Endothelial cell of umbilical vein (primary cell): ENCODE results near the gene PPIL1.

Experiments used
- CTCF ChIP-seq, 2 donors: IDR thresholded peaks; 1 replicate in 1 of 2; 2 replicates in 1 of 2; pipeline ENCODE4 v1.5.1; 2011; ENCODE audit warnings: low read length in 2 of 2, mild to moderate bottlenecking in 2 of 2, moderate library complexity in 2 of 2, control low read depth in 1 of 2, inconsistent platforms in 1 of 2, low read depth in 1 of 2; ENCODE audit not compliant: insufficient read depth in 1 of 2; ENCODE audit errors: extremely low read depth in 1 of 2
- EZH2 ChIP-seq: IDR thresholded peaks from 2 replicates; pipeline ENCODE4 v1.6.1; 2012; ENCODE audit warnings: borderline replicate concordance, low read depth, mild to moderate bottlenecking, moderate library complexity, low read length, inconsistent platforms; ENCODE audit not compliant: severe bottlenecking
- FOS ChIP-seq: IDR thresholded peaks from 2 replicates; pipeline ENCODE4 v1.6.1; 2011; ENCODE audit warnings: mild to moderate bottlenecking, low read length, moderate library complexity, borderline replicate concordance; ENCODE audit not compliant: insufficient read depth
- GATA2 ChIP-seq: IDR thresholded peaks from 2 replicates; pipeline ENCODE4 v1.7.0; 2011; ENCODE audit warnings: low read depth, mild to moderate bottlenecking, moderate library complexity, mixed read lengths, low read length; ENCODE audit not compliant: insufficient read length, insufficient read depth
- JUN ChIP-seq: IDR thresholded peaks from 2 replicates; pipeline ENCODE4 v1.6.1; 2011; ENCODE audit warnings: borderline replicate concordance, low read depth; ENCODE audit not compliant: insufficient read length, insufficient read depth
- MAX ChIP-seq: IDR thresholded peaks from 2 replicates; pipeline ENCODE4 v1.6.1; 2011; ENCODE audit not compliant: insufficient read depth, insufficient read length
- MYC ChIP-seq: IDR thresholded peaks from one replicate; pipeline ENCODE4 v1.6.1; 2011; ENCODE audit warnings: mild to moderate bottlenecking, low read depth, low read length
- POLR2A ChIP-seq: IDR thresholded peaks from 2 replicates; pipeline ENCODE4 v1.6.1; 2012; ENCODE audit warnings: low read depth, mild to moderate bottlenecking, control low read depth, low read length
- POLR2AphosphoS5 ChIP-seq: IDR thresholded peaks from 2 replicates; pipeline ENCODE4 v1.6.1; 2012; ENCODE audit warnings: low read depth, mild to moderate bottlenecking, control low read depth, low read length, moderate library complexity; ENCODE audit not compliant: insufficient read depth

- TF ChIP-seq CTCF (IDR thresholded peaks at IDR 0.05; ENCODE audit: extremely low read depth in 1 of 2, insufficient read depth in 1 of 2, low read depth in 1 of 2, low read length in 2 of 2) (no peak), POLR2A (no peak), POLR2AphosphoS5 (no peak), GATA2 (no peak), MAX (no peak), EZH2 (no peak), FOS (no peak), MYC (no peak), JUN (no peak)
Measured at GRCh38 chr6:36807143-36807542, 67.5 kb downstream of the PPIL1 start.
